Activated CD8-positive, alpha-beta T cell treated with anti-CD3 and anti-CD28 coated beads for 36 hours (primary cell): ENCODE data around the gene CUEDC2. TPM values are rescaled to one million over a fixed set of nuclear protein-coding genes. Genes with fewer than 3 reads are reported as not detected.

Experiments used
- ATAC-seq: fragments of 200-7000 bp; cut with Tn5 transposase; one replicate; pipeline ENCODE4 v1.10.0; 2021; ENCODE audit warnings: mild to moderate bottlenecking, moderate library complexity
- CTCF ChIA-PET: fragments of 350-600 bp; sonication (Branson Sonifier 250); formaldehyde crosslinking; loops from one replicate; lab custom pipeline; 2021; ENCODE audit warnings: antibody characterized with exemption; lab: Charles Lee
- POLR2A ChIA-PET: fragments of 350-600 bp; sonication (Branson Sonifier 250); formaldehyde crosslinking; loops from one replicate; lab custom pipeline; 2021; ENCODE audit warnings: antibody characterized with exemption; lab: Charles Lee
- DNase-seq: peaks from one replicate; pipeline ENCODE4 v3.0.0-alpha.2; 2020
- H3K27ac Mint-ChIP-seq: one replicate; pipeline ENCODE4 v1.8.0; 2021; ENCODE audit warnings: mild to moderate bottlenecking, mixed read lengths
- H3K27me3 Mint-ChIP-seq: one replicate; pipeline ENCODE4 v1.8.0; 2021; ENCODE audit warnings: mixed read lengths
- H3K36me3 Mint-ChIP-seq: one replicate; pipeline ENCODE4 v1.8.0; 2021; ENCODE audit warnings: low read depth, mixed read lengths
- H3K4me1 Mint-ChIP-seq: one replicate; pipeline ENCODE4 v1.8.0; 2021; ENCODE audit warnings: low read depth, mixed read lengths
- H3K4me3 Mint-ChIP-seq: one replicate; pipeline ENCODE4 v1.8.0; 2021; ENCODE audit warnings: mild to moderate bottlenecking, moderate library complexity, mixed read lengths
- H3K9me3 Mint-ChIP-seq: one replicate; pipeline ENCODE4 v1.8.0; 2021; ENCODE audit warnings: mixed read lengths
- CTCF ChIP-seq: fragments of 200-600 bp; IDR thresholded peaks from one replicate; pipeline ENCODE4 v1.8.0; 2022; ENCODE audit warnings: antibody characterized with exemption, mild to moderate bottlenecking
- intact Hi-C: fragments of 100-400 bp; cut with micrococcal nuclease; formaldehyde crosslinking; loops from one replicate; pipeline ENCODE4 v1.10.0; 2022
- total RNA-seq, 2 experiments: library from RNA; stranded (reverse); gene quantifications; one replicate each; pipeline ENCODE4 v1.2.3, GENCODE V29; 2021

The CUEDC2 gene
- total RNA-seq, 2 experiments from 2014 or later, result 71.8 to 76.4 TPM

GRCh38 chr10:102394801-102395399 is 37.5 kb downstream of the CUEDC2 start:
- H3K27ac Mint-ChIP-seq, result peak overlapping the region; percentile 98
- POLR2A ChIA-PET, result interaction anchor here (0.7 to 9.1 kb wide), 20 partner anchors 10 to 316 kb away, joined by 3 to 107 read pairs (median 8); partner anchors contain the start of genes C10orf95, CUEDC2, ELOVL3 and FBXL15

GRCh38 chr10:102394079-102394800 is 38.1 kb downstream of the CUEDC2 start:
- Mint-ChIP-seq H3K27me3 (no peaks in the 10 kb centered on the region), H3K4me3 (peak overlapping the region; percentile 93), H3K4me1 (peaks cover 44% of the 10 kb centered on the region), H3K9me3 (no peaks in the 10 kb centered on the region), H3K27ac (peak overlapping the region; percentile 98), H3K36me3 (peaks cover 40% of the 10 kb centered on the region)
- no peak for TF ChIP-seq CTCF
- ATAC-seq (peak; percentile 85), DNase-seq (peak; percentile 98)
- intact Hi-C loops, result loop anchor here (2.0 kb wide), 2 partner anchors 85 to 149 kb away; partner anchors contain the start of gene GBF1
- ChIA-PET CTCF (interaction anchor here (0.8 to 15.2 kb wide), 33 partner anchors 9 to 241 kb away, joined by 3 to 143 read pairs (median 5); partner anchors contain the start of genes C10orf95, CUEDC2, ELOVL3 and FBXL15), POLR2A (interaction anchor here (0.7 to 9.1 kb wide), 28 partner anchors 10 to 316 kb away, joined by 3 to 107 read pairs (median 6); partner anchors contain the start of genes C10orf95, CUEDC2, ELOVL3 and FBXL15)

More at GRCh38 chr10:102394801-102395399, 37.5 kb downstream of the CUEDC2 start:
- peak overlapping the region; percentile 93 for H3K4me3 Mint-ChIP-seq
- intact Hi-C loops, result loop anchor here (2.0 kb wide), 2 partner anchors 84 to 150 kb away; partner anchors contain the start of gene GBF1
- ATAC-seq (peak; percentile 15), DNase-seq (peak; percentile 78)
- H3K9me3 Mint-ChIP-seq, result no peaks in the 10 kb centered on the region
- peaks cover 46% of the 10 kb centered on the region for H3K36me3 Mint-ChIP-seq
- H3K27me3 Mint-ChIP-seq, result no peaks in the 10 kb centered on the region
- no peak for TF ChIP-seq CTCF
- CTCF ChIA-PET, result interaction anchor here (1.0 to 15.2 kb wide), 13 partner anchors 8 to 205 kb away, joined by 3 to 143 read pairs (median 12); partner anchors contain the start of genes C10orf95, ELOVL3 and FBXL15
- H3K4me1 Mint-ChIP-seq, result peaks cover 49% of the 10 kb centered on the region

- intact Hi-C loops, result loop anchor here (2.0 kb wide), 2 partner anchors 85 to 149 kb away; partner anchors contain the start of gene GBF1
- no peaks in the 10 kb centered on the region for H3K9me3 Mint-ChIP-seq
- ChIA-PET POLR2A (interaction anchor here (0.6 to 9.1 kb wide), 25 partner anchors 9 to 233 kb away, joined by 3 to 107 read pairs (median 4); partner anchors contain the start of genes C10orf95, CUEDC2, FBXL15 and SUFU), CTCF (interaction anchor here (0.7 to 15.2 kb wide), 35 partner anchors 9 to 240 kb away, joined by 3 to 143 read pairs (median 5); partner anchors contain the start of genes C10orf95, CUEDC2, ELOVL3 and FBXL15)
- H3K27me3 Mint-ChIP-seq, result no peaks in the 10 kb centered on the region
- peak; percentile 17 for DNase-seq
- H3K27ac Mint-ChIP-seq, result peak overlapping the region; percentile 98
- TF ChIP-seq CTCF, result peak; percentile 91
- no peak for ATAC-seq
- peaks cover 36% of the 10 kb centered on the region for H3K36me3 Mint-ChIP-seq
- H3K4me1 Mint-ChIP-seq, result peaks cover 40% of the 10 kb centered on the region
- peak overlapping the region; percentile 93 for H3K4me3 Mint-ChIP-seq
These were observed 38.8 kb downstream of the CUEDC2 start for GRCh38 chr10:102393411-102394078.

GRCh38 chr10:102392306-102392705 is 40.1 kb downstream of the CUEDC2 start:
- H3K9me3 Mint-ChIP-seq, result no peaks in the 10 kb centered on the region
- H3K27ac Mint-ChIP-seq, result no peak overlapping the region
- no peak for DNase-seq
- peaks cover 28% of the 10 kb centered on the region for H3K4me1 Mint-ChIP-seq
- H3K27me3 Mint-ChIP-seq, result no peaks in the 10 kb centered on the region
- H3K4me3 Mint-ChIP-seq, result no peak overlapping the region
- ATAC-seq, result no peak
- no peak for TF ChIP-seq CTCF
- ChIA-PET POLR2A (interaction anchor here (0.6 to 9.1 kb wide), 8 partner anchors 8 to 163 kb away, joined by 3 to 107 read pairs (median 18); partner anchors contain the start of gene FBXL15), CTCF (interaction anchor here (0.9 to 15.2 kb wide), 9 partner anchors 11 to 223 kb away, joined by 4 to 143 read pairs (median 11); partner anchors contain the start of gene FBXL15)
- peaks cover 24% of the 10 kb centered on the region for H3K36me3 Mint-ChIP-seq
- intact Hi-C loops, result no loop called here
